ENCODE results near the gene NAP1L1.

NAP1L1 gene

GRCh38 chr12:76084863-76085519 is 506 bp upstream of the NAP1L1 start:
- H3K4me3 ChIP-seq (ENCODE audit: low read depth, low read length): peak overlapping the region; percentile 74
- peak; percentile 27 for DNase-seq (ENCODE audit: low read depth)

DNA sequence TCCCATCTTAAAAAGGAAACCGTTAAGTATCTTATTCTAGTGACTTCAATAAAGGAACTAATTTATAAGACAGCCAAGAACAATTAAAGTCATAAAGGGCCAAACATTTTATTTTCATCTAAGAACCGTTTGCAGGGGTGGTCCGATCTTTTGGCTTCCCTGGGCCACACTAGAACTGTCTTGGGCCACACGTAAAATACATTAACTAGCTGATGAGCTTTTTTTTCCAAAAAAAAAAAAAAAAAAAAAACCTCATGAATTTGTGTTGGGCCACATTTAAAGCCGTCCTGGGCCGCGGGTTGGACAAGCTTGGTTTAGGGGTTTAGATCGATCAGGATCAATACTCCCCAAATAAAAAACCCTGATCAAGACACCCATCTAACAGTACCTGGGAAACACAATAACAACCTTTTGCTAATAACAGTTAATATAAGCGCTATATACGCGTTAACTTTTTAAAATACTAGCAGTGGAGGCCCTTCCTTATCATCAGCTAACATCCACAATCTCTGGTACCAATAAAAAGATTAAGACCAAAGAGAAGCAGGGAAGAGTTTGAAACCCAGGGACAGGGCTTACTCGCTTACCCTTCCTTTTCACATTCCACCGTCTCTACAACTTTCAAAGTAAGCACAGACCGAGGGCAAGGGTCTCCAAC is 1.1 kb downstream of the NAP1L1 start:
- H3K4me3 ChIP-seq (ENCODE audit: low read depth, low read length): peak overlapping the region; percentile 74
- no peak for DNase-seq (ENCODE audit: low read depth)

- DNase-seq (ENCODE audit: low read depth): no peak
- H3K4me3 ChIP-seq (ENCODE audit: low read depth, low read length): no peak overlapping the region
Observed at GRCh38 chr12:76081909-76082308, 2.6 kb downstream of the NAP1L1 start.

DNA sequence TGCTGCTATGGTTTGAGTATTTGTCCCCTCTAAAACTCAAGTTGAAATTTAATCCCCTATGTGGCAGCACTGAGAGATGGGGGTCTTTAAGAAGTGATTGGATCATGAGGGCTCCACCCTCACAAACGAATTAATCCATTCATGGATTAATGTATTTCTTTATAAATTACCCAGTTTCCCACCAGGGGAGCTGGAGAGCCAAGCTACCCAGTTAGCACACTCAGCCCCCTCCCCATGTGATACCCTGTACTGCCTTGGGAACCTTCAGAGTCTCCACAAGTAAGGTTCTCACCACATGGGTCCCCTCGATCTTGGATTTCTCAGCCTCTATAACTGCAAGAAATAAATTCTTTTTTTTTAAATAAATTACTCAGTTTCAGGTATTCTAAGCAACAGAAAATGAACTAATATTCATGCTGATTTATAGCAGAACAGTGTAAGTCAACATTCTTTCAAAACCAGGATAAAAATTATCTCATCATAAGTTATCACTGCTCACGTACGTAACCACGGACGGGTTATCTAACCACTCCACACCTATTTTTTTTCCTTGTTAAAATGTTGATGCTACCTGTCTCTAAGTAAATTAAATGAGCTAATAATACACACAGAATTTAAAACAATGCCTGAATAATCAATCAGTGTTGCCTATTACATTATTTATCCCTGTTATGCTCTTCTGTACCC is 3.6 kb downstream of the NAP1L1 start:
- no peak overlapping the region for H3K4me3 ChIP-seq (ENCODE audit: low read depth, low read length)
- DNase-seq (ENCODE audit: low read depth): no peak

- no peak overlapping the region for H3K4me3 ChIP-seq (ENCODE audit: low read depth, low read length)
- DNase-seq (ENCODE audit: low read depth): no peak
Observed at GRCh38 chr12:76080017-76080728, 4.3 kb downstream of the NAP1L1 start.

GRCh38 chr12:76078748-76079147 is 5.7 kb downstream of the NAP1L1 start:
- DNase-seq (ENCODE audit: low read depth): no peak
- no peak overlapping the region for H3K4me3 ChIP-seq (ENCODE audit: low read depth, low read length)

GRCh38 chr12:76075448-76075847 is 9.0 kb downstream of the NAP1L1 start:
- H3K4me3 ChIP-seq (ENCODE audit: low read depth, low read length): no peak overlapping the region
- DNase-seq (ENCODE audit: low read depth): no peak

- no peak for DNase-seq (ENCODE audit: low read depth)
- H3K4me3 ChIP-seq (ENCODE audit: low read depth, low read length): no peak overlapping the region
Observed at GRCh38 chr12:76074701-76075336, 9.7 kb downstream of the NAP1L1 start.

GRCh38 chr12:76073561-76073960 is 10.9 kb downstream of the NAP1L1 start:
- no peak overlapping the region for H3K4me3 ChIP-seq (ENCODE audit: low read depth, low read length)

DNA sequence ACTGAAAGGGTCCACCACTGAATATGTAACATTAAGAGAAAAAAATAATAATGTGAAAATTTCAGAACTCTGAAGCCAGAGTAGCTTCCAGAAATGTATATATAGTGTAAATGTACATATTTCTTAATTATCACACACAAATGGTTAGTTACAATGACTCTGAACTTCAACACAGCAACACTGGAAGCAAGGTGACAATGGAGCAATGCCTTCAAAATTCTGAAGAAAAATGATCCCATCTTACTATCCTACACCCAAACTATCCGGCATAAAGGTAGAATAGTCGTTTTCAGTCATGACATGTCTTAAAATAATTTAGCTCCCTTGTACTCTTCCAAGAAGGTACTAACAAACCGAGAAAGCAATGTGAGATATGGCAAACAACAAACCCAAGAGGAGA is 11.9 kb downstream of the NAP1L1 start:
- no peak for DNase-seq (ENCODE audit: low read depth)
- H3K4me3 ChIP-seq (ENCODE audit: low read depth, low read length): no peak overlapping the region

More at GRCh38 chr12:76073561-76073960, 10.9 kb downstream of the NAP1L1 start:
- no peak for DNase-seq (ENCODE audit: low read depth)

DNA sequence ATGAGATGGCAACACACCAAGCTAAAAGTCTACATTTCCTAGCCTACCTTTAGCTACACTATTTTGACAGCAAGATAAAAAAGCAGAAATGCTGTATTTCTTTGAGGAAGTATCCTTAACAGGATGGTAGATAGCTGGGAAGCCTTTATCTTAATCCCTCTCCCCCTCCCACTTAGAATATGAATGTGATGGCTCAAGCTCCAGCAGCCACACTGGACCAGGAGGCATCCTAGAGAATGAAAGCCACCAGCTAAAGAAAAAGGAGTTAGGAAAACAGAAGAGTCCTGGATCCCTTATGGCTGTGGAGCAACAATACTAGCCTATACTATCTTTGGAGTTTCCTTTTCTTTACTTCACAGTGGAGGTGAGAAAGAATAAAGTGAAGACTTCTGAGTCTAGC is 15.1 kb downstream of the NAP1L1 start:
- no peak overlapping the region for H3K4me3 ChIP-seq (ENCODE audit: low read depth, low read length)
- no peak for DNase-seq (ENCODE audit: low read depth)

- DNase-seq (ENCODE audit: low read depth): no peak
- H3K4me3 ChIP-seq (ENCODE audit: low read depth, low read length): no peak overlapping the region
Observed at GRCh38 chr12:76065917-76066316, 18.6 kb downstream of the NAP1L1 start.

GRCh38 chr12:76064904-76065303 is 19.6 kb downstream of the NAP1L1 start:
- no peak for DNase-seq (ENCODE audit: low read depth)
- no peak overlapping the region for H3K4me3 ChIP-seq (ENCODE audit: low read depth, low read length)

- DNase-seq (ENCODE audit: low read depth): no peak
- H3K4me3 ChIP-seq (ENCODE audit: low read depth, low read length): no peak overlapping the region
Observed at GRCh38 chr12:76060111-76060510, 24.4 kb downstream of the NAP1L1 start.

GRCh38 chr12:76057326-76057725 is 27.2 kb downstream of the NAP1L1 start:
- H3K4me3 ChIP-seq (ENCODE audit: low read depth, low read length): no peak overlapping the region
- DNase-seq (ENCODE audit: low read depth): no peak

DNA sequence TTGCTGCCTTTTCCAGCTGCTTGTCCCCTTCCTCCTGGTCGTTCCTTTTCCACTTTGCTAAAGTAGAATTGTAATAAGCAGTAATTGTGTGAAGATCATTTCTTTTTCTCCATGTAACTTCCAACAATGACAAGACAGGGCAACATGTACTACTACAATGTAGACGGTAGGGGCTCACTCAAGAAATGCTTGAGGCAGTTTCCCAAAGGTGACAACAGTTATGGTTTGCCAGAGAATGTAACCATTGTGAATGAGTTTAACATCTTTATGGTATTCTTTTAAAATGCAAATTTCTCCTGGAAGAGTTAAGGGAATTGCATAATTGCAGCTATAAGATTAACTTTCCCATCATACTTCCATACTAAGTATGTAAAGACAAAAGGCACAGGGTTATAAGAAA is 29.1 kb downstream of the NAP1L1 start:
- H3K4me3 ChIP-seq (ENCODE audit: low read depth, low read length): no peak overlapping the region
- no peak for DNase-seq (ENCODE audit: low read depth)

- no peak for DNase-seq (ENCODE audit: low read depth)
- no peak overlapping the region for H3K4me3 ChIP-seq (ENCODE audit: low read depth, low read length)
Observed at GRCh38 chr12:76049575-76050251, 34.8 kb downstream of the NAP1L1 start.

- DNase-seq (ENCODE audit: low read depth): no peak
- no peak overlapping the region for H3K4me3 ChIP-seq (ENCODE audit: low read depth, low read length)
Observed at GRCh38 chr12:76047742-76048141, 36.7 kb downstream of the NAP1L1 start.

DNA sequence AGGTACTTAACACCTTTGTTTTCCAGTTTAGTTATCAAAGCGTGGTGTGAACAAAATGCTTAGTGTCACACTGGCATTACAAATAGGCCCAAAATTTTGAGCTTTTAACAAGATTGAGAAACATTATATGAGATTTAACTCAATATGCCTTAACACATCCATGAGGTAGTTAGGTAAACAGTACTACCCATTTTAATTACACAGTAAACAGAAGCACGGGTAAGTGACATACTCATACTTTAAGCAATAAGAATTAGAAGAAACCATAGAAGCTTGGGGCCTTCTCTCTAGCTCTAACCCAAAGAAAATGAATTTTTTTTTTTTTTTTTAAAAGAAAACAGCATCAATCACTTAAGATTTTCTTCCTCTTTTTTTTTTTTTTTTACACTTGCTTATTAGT is 37.4 kb downstream of the NAP1L1 start:
- DNase-seq (ENCODE audit: low read depth): no peak
- no peak overlapping the region for H3K4me3 ChIP-seq (ENCODE audit: low read depth, low read length)

Measured in skeletal muscle cell (primary cell).